Renal cortex interstitium (tissue), 11 donors: ENCODE data around the gene CEBPE. TPM values are rescaled to one million over a fixed set of nuclear protein-coding genes. Genes with fewer than 3 reads are reported as not detected.

Experiments used
- DNase-seq, 11 donors: peaks; one replicate each; pipeline ENCODE4 v3.0.0-alpha.2; 2013; ENCODE audit warnings: low read depth in 9 of 11, low spot score in 4 of 11; ENCODE audit errors: extremely low read depth in 1 of 11
- polyA plus RNA-seq, 3 donors: library from polyadenylated mRNA; unstranded; fragments of 120-200 nt; gene quantifications; one replicate each; pipeline ENCODE4 v1.2.1, GENCODE V29; 2013; ENCODE audit not compliant: insufficient read length in 3 of 3

CEBPE gene
- polyA plus RNA-seq, 3 donors = 0.15 to 0.22 (median 0.16) TPM

DNA sequence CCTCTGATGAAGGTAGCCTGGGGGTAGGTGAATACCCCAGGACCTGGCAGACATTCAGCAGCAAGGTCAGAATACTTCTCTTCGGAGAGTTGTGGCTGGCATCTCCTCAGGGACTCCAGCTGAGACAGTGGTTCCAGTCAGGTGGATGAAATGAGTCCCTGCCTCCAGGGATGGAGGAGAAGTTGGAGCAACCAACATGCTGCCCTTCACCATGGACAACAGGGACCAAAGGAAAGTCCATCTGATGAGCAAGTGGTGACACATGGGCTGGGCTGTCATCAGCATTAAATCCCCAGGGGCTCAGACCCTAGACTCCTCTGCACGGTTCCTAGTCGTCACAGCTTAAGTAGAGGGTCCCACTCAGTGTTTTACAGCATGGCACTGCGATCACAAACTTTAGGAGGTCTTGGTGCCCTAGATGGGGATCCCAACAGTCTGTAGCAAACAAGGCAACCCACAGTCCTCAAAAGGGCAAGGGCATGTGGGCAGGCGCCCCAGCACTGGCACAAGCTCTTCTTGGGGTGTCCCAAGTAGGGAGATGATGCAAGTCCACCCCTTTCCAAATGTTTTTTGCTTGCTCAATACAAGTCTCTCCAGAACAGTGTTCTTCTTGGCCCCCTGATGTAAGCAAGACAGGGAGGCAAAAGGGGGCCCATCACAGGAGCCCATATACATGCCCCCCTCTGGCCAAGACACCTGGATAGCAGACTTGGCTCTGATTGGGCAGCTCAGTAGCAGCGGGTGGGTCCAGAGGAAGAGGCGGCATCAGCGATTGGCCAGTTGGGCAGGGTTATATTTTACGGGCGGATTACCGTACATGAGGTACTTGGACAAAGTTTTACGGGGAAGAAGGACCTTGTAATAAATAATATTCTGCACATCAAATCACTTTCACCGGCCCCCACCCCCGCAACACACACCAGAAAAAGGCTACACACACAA lies 50.9 kb downstream of the CEBPE start:
- DNase-seq = no peak

Other genes with a start within 250 kb of the CEBPE start
- gene LRP10, start 247.5 kb downstream of the CEBPE start, polyA plus RNA-seq = 10 to 100 TPM; 71.4 to 94.4 (median 83.1) TPM
- 1 to 10 TPM; 1.5 to 1.9 (median 1.5) TPM for gene REM2, start 236.0 kb downstream of the CEBPE start, polyA plus RNA-seq
- gene RBM23, start 200.1 kb downstream of the CEBPE start, polyA plus RNA-seq = 100 to 1,000 TPM; 111 to 140 (median 120) TPM
- 100 to 1,000 TPM; 147 to 158 (median 149) TPM for gene PRMT5, start 189.9 kb downstream of the CEBPE start, polyA plus RNA-seq
- gene HAUS4, start 162.2 kb downstream of the CEBPE start, polyA plus RNA-seq = 10 to 100 TPM; 53.3 to 58.6 (median 57.0) TPM
- 100 to 1,000 TPM in 1 of 3 donors, 10 to 100 TPM in 2; 80.7 to 100 (median 95.1) TPM for gene AJUBA, start 136.7 kb downstream of the CEBPE start, polyA plus RNA-seq
- gene C14orf93, start 109.1 kb downstream of the CEBPE start, polyA plus RNA-seq = 10 to 100 TPM; 18.5 to 24.4 (median 19.0) TPM
- 100 to 1,000 TPM; 203 to 259 (median 237) TPM for gene PSMB5, start 84.4 kb downstream of the CEBPE start, polyA plus RNA-seq
- not detected for gene PSMB11, start 77.0 kb downstream of the CEBPE start, polyA plus RNA-seq
- 10 to 100 TPM; 21.7 to 37.3 (median 29.0) TPM for gene CDH24, start 61.7 kb downstream of the CEBPE start, polyA plus RNA-seq
- gene ACIN1, start 24.1 kb downstream of the CEBPE start, polyA plus RNA-seq = 100 to 1,000 TPM; 253 to 342 (median 271) TPM
- 10 to 100 TPM; 68.8 to 88.5 (median 86.0) TPM for gene C14orf119, start 23.8 kb downstream of the CEBPE start, polyA plus RNA-seq
- gene CIROP, start 14.3 kb downstream of the CEBPE start, polyA plus RNA-seq = not detected
- gene SLC7A8, start 64.4 kb upstream of the CEBPE start, polyA plus RNA-seq = 100 to 1,000 TPM in 1 of 3 donors, 10 to 100 TPM in 2; 75.9 to 120 (median 82.9) TPM
- gene RNF212B, start 118.7 kb upstream of the CEBPE start, polyA plus RNA-seq = 1 to 10 TPM; 1.0 to 1.8 (median 1.1) TPM
- gene HOMEZ, start 166.9 kb upstream of the CEBPE start, polyA plus RNA-seq = 10 to 100 TPM; 27.8 to 29.8 (median 27.9) TPM
- gene PPP1R3E, start 183.6 kb upstream of the CEBPE start, polyA plus RNA-seq = 10 to 100 TPM; 23.1 to 37.8 (median 28.2) TPM
- 10 to 100 TPM; 41.3 to 49.8 (median 41.7) TPM for gene BCL2L2, start 187.6 kb upstream of the CEBPE start, polyA plus RNA-seq
- gene PABPN1, start 202.2 kb upstream of the CEBPE start, polyA plus RNA-seq = 100 to 1,000 TPM; 274 to 348 (median 280) TPM
- 10 to 100 TPM; 50.0 to 79.3 (median 58.6) TPM for gene SLC22A17, start 233.6 kb upstream of the CEBPE start, polyA plus RNA-seq
- 10 to 100 TPM; 33.1 to 51.2 (median 46.6) TPM for gene EFS, start 245.9 kb upstream of the CEBPE start, polyA plus RNA-seq